HEK293T (cell line): ENCODE data around the gene SH3RF1.

Experiments used
- ARNT ChIP-seq: fragments of 450-650 bp; IDR thresholded peaks from 2 replicates; pipeline ENCODE4 v1.6.1; 2017; ENCODE audit warnings: mild to moderate bottlenecking
- BHLHE40 ChIP-seq: fragments of 450-650 bp; IDR thresholded peaks from 2 replicates; pipeline ENCODE4 v1.6.1; 2016; ENCODE audit warnings: mild to moderate bottlenecking, moderate library complexity, borderline replicate concordance
- CTBP1 ChIP-seq: fragments of 450-650 bp; IDR thresholded peaks from 2 replicates; pipeline ENCODE4 v1.6.1; 2016; ENCODE audit warnings: borderline replicate concordance
- ELF4 ChIP-seq: fragments of 450-650 bp; IDR thresholded peaks from 2 replicates; pipeline ENCODE4 v1.6.1; 2017; ENCODE audit warnings: antibody characterized with exemption
- FOXK2 ChIP-seq: fragments of 450-650 bp; IDR thresholded peaks from 2 replicates; pipeline ENCODE4 v1.6.1; 2016; ENCODE audit warnings: mild to moderate bottlenecking
- FOXM1 ChIP-seq: fragments of 450-650 bp; IDR thresholded peaks from 2 replicates; pipeline ENCODE4 v1.6.1; 2017; ENCODE audit warnings: mild to moderate bottlenecking, borderline replicate concordance
- SP1 ChIP-seq: fragments of 450-650 bp; IDR thresholded peaks from 2 replicates; pipeline ENCODE4 v1.6.1; 2017
- SUZ12 ChIP-seq: fragments of 450-650 bp; IDR thresholded peaks from 2 replicates; pipeline ENCODE4 v1.6.1; 2016; ENCODE audit warnings: mild to moderate bottlenecking
- ZNF384 ChIP-seq: fragments of 450-650 bp; IDR thresholded peaks from 2 replicates; pipeline ENCODE4 v1.6.1; 2016

DNA sequence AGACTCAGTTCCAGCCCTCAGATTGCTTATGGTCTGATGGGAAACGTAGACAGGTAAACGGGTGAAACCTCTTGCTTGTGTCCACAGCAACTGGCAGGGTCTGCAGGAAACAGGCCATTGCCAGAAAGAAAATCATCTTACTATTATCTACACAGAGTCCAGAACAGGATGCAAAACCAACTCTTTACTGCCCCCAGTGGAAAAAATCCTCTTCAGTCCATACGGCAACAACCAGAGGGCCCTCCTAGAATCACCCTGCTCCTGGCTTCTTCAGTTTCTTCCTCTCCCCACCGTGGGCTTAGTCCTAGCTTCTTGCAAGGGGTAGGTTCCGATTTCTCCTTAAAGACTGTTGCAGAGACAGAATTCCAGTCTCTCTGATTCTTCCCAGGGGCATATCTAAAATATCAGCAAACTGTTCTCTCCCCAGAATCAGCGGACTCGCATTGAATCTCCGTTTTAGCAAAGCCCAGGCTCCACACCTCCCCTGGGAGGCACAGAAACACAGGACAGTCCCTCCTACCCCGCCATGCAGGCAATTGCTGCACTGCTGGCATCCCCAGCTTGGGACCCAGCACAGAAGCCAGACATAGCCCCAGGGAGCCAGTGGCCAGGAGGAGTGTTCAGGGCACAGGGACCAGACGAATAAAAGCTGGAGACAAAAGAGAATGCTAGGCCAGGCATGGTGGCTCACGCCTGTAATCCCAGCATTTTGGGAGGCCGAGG is 41.0 kb upstream of the SH3RF1 start:
- no peak for TF ChIP-seq SUZ12
- TF ChIP-seq SP1 = no peak
- no peak for TF ChIP-seq FOXM1
- TF ChIP-seq ELF4 = no peak
- no peak for TF ChIP-seq FOXK2
- no peak for TF ChIP-seq BHLHE40
- TF ChIP-seq ZNF384 = no peak
- no peak for TF ChIP-seq ARNT
- no peak for TF ChIP-seq CTBP1
